MCF 10A (cell line): ENCODE measurements around the gene MAPKBP1. TPM values are rescaled to one million over a fixed set of nuclear protein-coding genes. Genes with fewer than 3 reads are reported as not detected.

Experiments used
- BruUV-seq: library from RNA; stranded (reverse); fragments of 400-500 nt; replicated peaks from 2 replicates; lab custom pipeline; 2021; lab: Mats Ljungman, UMichigan
- CTCF ChIA-PET: fragments of 300-600 bp; sonication (Branson Sonifier 250); formaldehyde crosslinking; extraction: SDS; loops from one replicate; lab custom pipeline; 2021; ENCODE audit warnings: antibody characterized with exemption, inconsistent platforms; lab: Yijun Ruan, JAX
- POLR2A ChIA-PET: fragments of 300-600, 350-650 bp; sonication (Branson Sonifier 250); formaldehyde crosslinking; extraction: SDS; loops from one replicate; lab custom pipeline; 2020; ENCODE audit warnings: antibody characterized with exemption, inconsistent platforms; lab: Yijun Ruan, JAX
- DNase-seq: peaks from one replicate; pipeline ENCODE4 v3.0.0-alpha.2; 2018; ENCODE audit not compliant: unreplicated experiment
- H3K27ac Mint-ChIP-seq: one replicate; pipeline ENCODE4 v1.8.0; 2022; ENCODE audit warnings: mild to moderate bottlenecking, low read depth, mixed read lengths; ENCODE audit not compliant: unreplicated experiment
- H3K27me3 Mint-ChIP-seq: one replicate; pipeline ENCODE4 v1.8.0; 2022; ENCODE audit warnings: mixed read lengths; ENCODE audit not compliant: insufficient read depth, unreplicated experiment
- H3K36me3 Mint-ChIP-seq: one replicate; pipeline ENCODE4 v1.8.0; 2022; ENCODE audit warnings: mild to moderate bottlenecking, moderate library complexity, mixed read lengths; ENCODE audit not compliant: insufficient read depth, unreplicated experiment
- H3K4me1 Mint-ChIP-seq: one replicate; pipeline ENCODE4 v1.8.0; 2022; ENCODE audit warnings: mixed read lengths; ENCODE audit not compliant: insufficient read depth, unreplicated experiment
- H3K4me3 Mint-ChIP-seq: one replicate; pipeline ENCODE4 v1.8.0; 2022; ENCODE audit warnings: mild to moderate bottlenecking, moderate library complexity, mixed read lengths; ENCODE audit not compliant: unreplicated experiment
- H3K9me3 Mint-ChIP-seq: one replicate; pipeline ENCODE4 v1.8.0; 2022; ENCODE audit warnings: mixed read lengths; ENCODE audit not compliant: unreplicated experiment
- intact Hi-C: fragments of 100-400 bp; cut with micrococcal nuclease; formaldehyde crosslinking; loops from 2 replicates; pipeline ENCODE4 v1.14.1; 2022
- total RNA-seq: library from RNA; stranded (reverse); gene quantifications from 2 replicates; pipeline ENCODE4 v1.2.3, GENCODE V29; 2022
- TF ChIP-seq, protein P1 (sequence below): fragments of 200-600 bp; IDR thresholded peaks from one replicate; pipeline ENCODE4 v1.8.0; 2022; ENCODE audit warnings: antibody characterized with exemption, mild to moderate bottlenecking; ENCODE audit not compliant: unreplicated experiment

The MAPKBP1 gene
- total RNA-seq, 1 experiment from 2014 or later: 35.0 TPM

DNA sequence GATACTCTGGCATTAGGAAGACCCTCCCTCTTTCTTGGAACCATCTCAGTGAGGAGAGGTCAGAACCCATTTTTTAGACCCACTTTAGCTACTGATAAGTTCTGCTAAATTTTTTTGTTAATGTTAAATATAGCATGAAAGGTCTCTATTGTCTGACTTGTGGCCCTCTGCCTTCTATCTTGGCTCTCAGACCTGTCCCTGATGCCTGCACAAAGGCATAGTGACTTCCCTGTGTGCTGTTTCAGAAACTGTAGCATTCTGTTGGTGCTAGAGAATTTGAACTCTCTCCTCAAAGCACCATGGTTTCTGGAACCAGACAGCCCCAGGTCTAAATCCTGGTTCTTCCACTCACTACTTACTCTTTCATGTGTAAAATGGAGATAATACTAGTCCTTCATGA is 15.4 kb downstream of the MAPKBP1 start:
- intact Hi-C loops: no loop called here
- no peaks in the 10 kb centered on the region for H3K36me3 Mint-ChIP-seq
- no peaks in the 10 kb centered on the region for H3K9me3 Mint-ChIP-seq
- ChIA-PET CTCF (interaction anchor here (0.7 to 2.4 kb wide), 3 partner anchors 12 to 19 kb away, joined by 3 to 12 read pairs (median 11); partner anchors contain the start of gene MAPKBP1), POLR2A (interaction anchor here (0.5 to 12.5 kb wide), 5 partner anchors 8 to 19 kb away, joined by 3 to 193 read pairs (median 7); partner anchors contain the start of gene MAPKBP1)
- DNase-seq: no peak
- H3K4me1 Mint-ChIP-seq: peaks cover 44% of the 10 kb centered on the region
- H3K27ac Mint-ChIP-seq: peak overlapping the region; percentile 86
- H3K27me3 Mint-ChIP-seq: no peaks in the 10 kb centered on the region
- no TSS peak for BruUV-seq
- no peak overlapping the region for H3K4me3 Mint-ChIP-seq
- TF ChIP-seq, protein P1, sequence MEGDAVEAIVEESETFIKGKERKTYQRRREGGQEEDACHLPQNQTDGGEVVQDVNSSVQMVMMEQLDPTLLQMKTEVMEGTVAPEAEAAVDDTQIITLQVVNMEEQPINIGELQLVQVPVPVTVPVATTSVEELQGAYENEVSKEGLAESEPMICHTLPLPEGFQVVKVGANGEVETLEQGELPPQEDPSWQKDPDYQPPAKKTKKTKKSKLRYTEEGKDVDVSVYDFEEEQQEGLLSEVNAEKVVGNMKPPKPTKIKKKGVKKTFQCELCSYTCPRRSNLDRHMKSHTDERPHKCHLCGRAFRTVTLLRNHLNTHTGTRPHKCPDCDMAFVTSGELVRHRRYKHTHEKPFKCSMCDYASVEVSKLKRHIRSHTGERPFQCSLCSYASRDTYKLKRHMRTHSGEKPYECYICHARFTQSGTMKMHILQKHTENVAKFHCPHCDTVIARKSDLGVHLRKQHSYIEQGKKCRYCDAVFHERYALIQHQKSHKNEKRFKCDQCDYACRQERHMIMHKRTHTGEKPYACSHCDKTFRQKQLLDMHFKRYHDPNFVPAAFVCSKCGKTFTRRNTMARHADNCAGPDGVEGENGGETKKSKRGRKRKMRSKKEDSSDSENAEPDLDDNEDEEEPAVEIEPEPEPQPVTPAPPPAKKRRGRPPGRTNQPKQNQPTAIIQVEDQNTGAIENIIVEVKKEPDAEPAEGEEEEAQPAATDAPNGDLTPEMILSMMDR: no peak

DNA sequence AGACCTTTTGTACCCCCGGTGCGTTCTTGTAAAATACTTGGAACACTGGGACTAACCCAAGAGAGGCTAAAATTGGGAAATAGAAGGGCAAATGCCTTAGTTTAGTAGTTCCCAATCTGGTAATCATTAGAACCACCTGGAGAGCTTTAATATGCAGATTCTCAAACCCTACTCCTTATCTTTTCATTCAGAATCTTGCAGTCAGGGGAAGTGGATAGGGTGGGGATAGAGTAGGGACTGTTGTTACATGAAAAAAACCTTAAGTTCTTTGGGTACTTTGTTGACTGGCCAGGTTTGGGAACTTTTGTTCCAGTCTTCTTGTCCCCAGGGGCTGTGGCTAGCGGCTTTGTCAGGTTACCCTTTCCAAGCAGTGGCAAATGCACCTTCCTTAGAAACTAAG is 15.9 kb downstream of the MAPKBP1 start:
- no peaks in the 10 kb centered on the region for H3K9me3 Mint-ChIP-seq

DNA sequence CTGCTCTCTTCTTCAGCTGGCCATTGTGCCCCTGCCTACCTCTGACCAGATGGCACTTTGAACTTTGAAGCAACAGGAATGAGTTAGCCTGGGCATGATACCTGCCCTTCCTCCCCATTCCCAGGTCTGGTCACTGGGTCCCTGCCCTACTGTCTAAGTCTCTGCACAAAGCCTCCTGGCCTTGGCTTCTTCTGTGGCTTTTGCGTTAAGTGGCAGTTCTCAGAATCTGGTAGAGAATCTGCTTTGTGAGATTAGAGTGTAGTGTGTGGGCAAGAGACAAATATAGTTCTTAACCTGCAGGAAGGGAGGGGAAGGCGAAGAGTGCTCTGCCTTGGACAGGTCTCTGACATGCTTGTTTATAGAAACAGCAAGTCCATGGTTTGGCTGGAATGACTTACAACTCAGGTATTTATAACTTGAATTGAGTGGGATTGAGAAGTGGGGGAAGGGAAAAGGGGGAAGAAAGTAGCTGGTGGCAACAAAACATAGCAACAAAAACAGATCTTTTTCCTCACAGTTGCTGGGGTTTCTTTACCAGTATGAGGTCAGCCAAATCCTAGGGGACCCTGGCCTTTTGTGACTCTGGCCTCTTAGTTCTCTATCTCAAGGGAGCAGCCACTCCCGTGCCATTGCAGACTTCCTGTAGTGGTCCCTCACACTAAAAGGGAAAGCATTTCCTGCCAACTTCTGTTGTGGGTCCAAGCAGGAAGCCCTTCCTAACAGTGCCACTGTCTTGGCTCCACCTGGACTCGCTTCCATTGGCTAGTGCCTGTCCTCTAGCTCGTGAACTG is 16.7 kb downstream of the MAPKBP1 start:
- ChIA-PET POLR2A (interaction anchor here (0.6 to 12.5 kb wide), 5 partner anchors 10 to 458 kb away, joined by 3 to 193 read pairs (median 3); partner anchors contain the start of genes MAPKBP1, NUSAP1 and OIP5), CTCF (interaction anchor here (0.6 to 1.2 kb wide), 4 partner anchors 10 to 22 kb away, joined by 3 to 5 read pairs (median 4); no protein-coding TSS in a partner anchor)
- peaks cover 51% of the 10 kb centered on the region for H3K4me1 Mint-ChIP-seq
- no peaks in the 10 kb centered on the region for H3K9me3 Mint-ChIP-seq
- TF ChIP-seq, protein P1: no peak
- peak overlapping the region; percentile 86 for H3K27ac Mint-ChIP-seq
- DNase-seq: peak; percentile 58
- no peaks in the 10 kb centered on the region for H3K36me3 Mint-ChIP-seq
- BruUV-seq: no TSS peak
- intact Hi-C loops: no loop called here
- H3K27me3 Mint-ChIP-seq: no peaks in the 10 kb centered on the region
- peak overlapping the region; percentile 24 for H3K4me3 Mint-ChIP-seq

More for the DNA sequence above, 15.9 kb downstream of the MAPKBP1 start:
- TF ChIP-seq, protein P1: no peak
- Mint-ChIP-seq H3K4me1 (peaks cover 46% of the 10 kb centered on the region), H3K27me3 (no peaks in the 10 kb centered on the region), H3K36me3 (no peaks in the 10 kb centered on the region), H3K4me3 (no peak overlapping the region), H3K27ac (peak overlapping the region; percentile 86)
- DNase-seq: no peak
- BruUV-seq: no TSS peak
- POLR2A ChIA-PET: interaction anchor here (0.5 to 12.5 kb wide), 4 partner anchors 11 to 19 kb away, joined by 3 to 193 read pairs (median 16); partner anchors contain the start of gene MAPKBP1
- CTCF ChIA-PET: interaction anchor here (0.6 to 2.4 kb wide), 5 partner anchors 13 to 344 kb away, joined by 3 to 12 read pairs (median 3); partner anchors contain the start of gene MAPKBP1
- intact Hi-C loops: no loop called here

DNA sequence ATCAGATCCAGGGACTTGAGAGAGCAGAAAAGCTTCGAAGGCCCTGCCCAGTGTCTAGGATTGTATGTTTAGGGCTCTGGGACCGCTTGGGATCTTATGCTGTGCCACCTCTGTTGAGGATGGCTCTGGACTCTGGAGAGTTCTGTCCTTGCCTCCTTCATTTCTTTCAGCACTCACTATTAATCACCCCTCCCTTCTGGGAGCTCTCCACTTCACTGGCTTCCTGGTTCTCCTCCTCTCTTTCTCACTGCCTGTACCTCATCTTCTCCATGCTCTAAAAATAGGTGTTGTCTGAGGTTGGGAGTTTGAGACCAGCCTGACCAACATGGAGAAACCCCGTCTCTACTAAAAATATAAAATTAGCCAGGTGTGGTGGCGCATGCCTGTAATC is 17.3 kb downstream of the MAPKBP1 start:
- no peak overlapping the region for H3K4me3 Mint-ChIP-seq
- TF ChIP-seq, protein P1: no peak
- POLR2A ChIA-PET: interaction anchor here (0.6 to 12.5 kb wide), 5 partner anchors 10 to 459 kb away, joined by 3 to 193 read pairs (median 3); partner anchors contain the start of genes MAPKBP1, NUSAP1 and OIP5
- H3K27me3 Mint-ChIP-seq: no peaks in the 10 kb centered on the region
- no peak for DNase-seq
- H3K36me3 Mint-ChIP-seq: no peaks in the 10 kb centered on the region
- CTCF ChIA-PET: interaction anchor here (0.7 to 1.2 kb wide), 2 partner anchors 19 to 20 kb away, joined by 3 to 5 read pairs; no protein-coding TSS in a partner anchor
- intact Hi-C loops: no loop called here
- BruUV-seq: no TSS peak
- H3K9me3 Mint-ChIP-seq: no peaks in the 10 kb centered on the region
- H3K27ac Mint-ChIP-seq: peak overlapping the region; percentile 86
- H3K4me1 Mint-ChIP-seq: peaks cover 57% of the 10 kb centered on the region
